Loucy (cell line): Measurements from ENCODE around the gene BACE1.

ENCODE experiments used
- EZH2phosphoT487 ChIP-seq: fragments of 200-600 bp; IDR thresholded peaks from 2 replicates; pipeline ENCODE4 v1.6.1; 2018; ENCODE audit warnings: antibody characterized with exemption, mild to moderate bottlenecking, moderate library complexity, borderline replicate concordance
- TF ChIP-seq, protein P1 (sequence below): fragments of 200-600 bp; sonication (generic); conservative IDR thresholded peaks from 2 replicates; pipeline ENCODE4 v1.5.1; 2014; ENCODE audit warnings: mild to moderate bottlenecking, antibody characterized with exemption, low read length

DNA sequence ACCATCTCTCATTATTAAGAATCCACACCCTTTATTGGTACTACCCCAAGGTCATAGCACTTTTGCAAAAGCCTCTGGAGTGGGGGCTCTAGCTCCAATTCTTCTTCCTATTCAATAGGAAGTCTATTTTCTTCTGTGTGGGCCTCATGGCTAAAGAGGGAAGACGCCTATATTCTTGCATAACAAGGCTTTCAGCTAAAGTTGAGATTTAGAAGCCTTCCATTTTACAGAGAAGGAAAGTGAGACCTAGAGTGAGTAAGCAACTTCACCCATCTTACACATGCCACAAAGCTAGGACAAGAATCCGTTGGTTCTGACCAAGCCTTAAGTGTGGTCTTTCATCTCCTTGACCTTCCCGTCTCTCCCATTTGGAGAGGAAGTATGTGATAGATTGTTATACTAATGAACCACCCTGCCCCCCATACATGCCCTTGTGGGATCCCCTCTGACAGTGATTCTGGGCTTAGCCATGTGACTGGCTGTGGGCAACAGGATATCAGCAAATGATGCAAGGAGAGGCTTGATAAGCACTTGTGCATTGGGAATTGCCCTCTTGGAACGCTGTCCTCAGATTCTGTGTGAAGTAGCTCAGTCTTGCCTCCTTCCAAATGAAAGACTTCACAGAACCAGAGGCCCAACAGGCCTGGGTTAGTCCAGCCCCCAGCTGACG lies 12.3 kb downstream of the BACE1 start:
- TF ChIP-seq, protein P1, sequence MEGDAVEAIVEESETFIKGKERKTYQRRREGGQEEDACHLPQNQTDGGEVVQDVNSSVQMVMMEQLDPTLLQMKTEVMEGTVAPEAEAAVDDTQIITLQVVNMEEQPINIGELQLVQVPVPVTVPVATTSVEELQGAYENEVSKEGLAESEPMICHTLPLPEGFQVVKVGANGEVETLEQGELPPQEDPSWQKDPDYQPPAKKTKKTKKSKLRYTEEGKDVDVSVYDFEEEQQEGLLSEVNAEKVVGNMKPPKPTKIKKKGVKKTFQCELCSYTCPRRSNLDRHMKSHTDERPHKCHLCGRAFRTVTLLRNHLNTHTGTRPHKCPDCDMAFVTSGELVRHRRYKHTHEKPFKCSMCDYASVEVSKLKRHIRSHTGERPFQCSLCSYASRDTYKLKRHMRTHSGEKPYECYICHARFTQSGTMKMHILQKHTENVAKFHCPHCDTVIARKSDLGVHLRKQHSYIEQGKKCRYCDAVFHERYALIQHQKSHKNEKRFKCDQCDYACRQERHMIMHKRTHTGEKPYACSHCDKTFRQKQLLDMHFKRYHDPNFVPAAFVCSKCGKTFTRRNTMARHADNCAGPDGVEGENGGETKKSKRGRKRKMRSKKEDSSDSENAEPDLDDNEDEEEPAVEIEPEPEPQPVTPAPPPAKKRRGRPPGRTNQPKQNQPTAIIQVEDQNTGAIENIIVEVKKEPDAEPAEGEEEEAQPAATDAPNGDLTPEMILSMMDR = no peak
- TF ChIP-seq EZH2phosphoT487 = no peak
